GM18505 (cell line): ENCODE data around the gene C19orf12.

Experiments
- ATAC-seq: cut with Tn5 transposase; IDR thresholded peaks from one replicate; pipeline ENCODE4 v1.9.1; 2021; ENCODE audit not compliant: unreplicated experiment
- POLR2A ChIP-seq: IDR thresholded peaks from 4 replicates; pipeline ENCODE4 v1.6.1; 2011; ENCODE audit warnings: borderline replicate concordance; ENCODE audit not compliant: insufficient read depth, insufficient read length; ENCODE audit errors: extremely low read depth

C19orf12 gene

DNA sequence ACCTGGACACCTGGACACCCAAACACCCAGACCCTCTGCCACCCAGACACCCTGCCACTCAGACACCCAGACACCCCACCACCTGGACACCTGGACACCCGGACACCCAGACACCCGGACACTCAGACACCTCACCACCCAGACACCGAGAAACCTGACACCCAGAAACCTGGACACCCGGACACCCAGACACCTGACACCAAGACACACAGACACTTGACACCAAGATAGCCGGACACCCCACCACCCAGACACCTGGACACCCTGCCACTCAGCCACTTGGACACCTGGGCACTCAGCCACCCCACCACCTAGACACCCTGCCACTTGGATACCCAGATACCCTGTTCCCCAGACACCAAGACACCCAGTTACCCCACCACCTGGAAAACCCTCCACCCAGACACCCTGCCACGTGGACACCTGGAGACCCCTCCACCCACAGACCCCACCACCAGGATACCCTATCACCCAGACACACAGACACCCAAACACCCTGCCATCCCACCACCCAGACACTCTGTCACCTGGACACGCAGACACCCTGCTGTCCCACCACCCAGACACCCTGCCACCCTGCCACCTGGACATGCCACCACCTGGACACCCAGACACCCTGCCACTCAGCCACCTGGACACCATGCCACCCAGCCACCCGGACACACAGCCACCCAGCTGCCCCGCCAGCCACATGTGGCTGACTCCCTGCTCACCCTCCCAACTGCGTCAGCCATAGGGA lies 17.4 kb downstream of the C19orf12 start:
- no peak for TF ChIP-seq POLR2A
- no peak for ATAC-seq

GRCh38 chr19:29696565-29696846 lies 18.6 kb downstream of the C19orf12 start:
- ATAC-seq = no peak
- no peak for TF ChIP-seq POLR2A

DNA sequence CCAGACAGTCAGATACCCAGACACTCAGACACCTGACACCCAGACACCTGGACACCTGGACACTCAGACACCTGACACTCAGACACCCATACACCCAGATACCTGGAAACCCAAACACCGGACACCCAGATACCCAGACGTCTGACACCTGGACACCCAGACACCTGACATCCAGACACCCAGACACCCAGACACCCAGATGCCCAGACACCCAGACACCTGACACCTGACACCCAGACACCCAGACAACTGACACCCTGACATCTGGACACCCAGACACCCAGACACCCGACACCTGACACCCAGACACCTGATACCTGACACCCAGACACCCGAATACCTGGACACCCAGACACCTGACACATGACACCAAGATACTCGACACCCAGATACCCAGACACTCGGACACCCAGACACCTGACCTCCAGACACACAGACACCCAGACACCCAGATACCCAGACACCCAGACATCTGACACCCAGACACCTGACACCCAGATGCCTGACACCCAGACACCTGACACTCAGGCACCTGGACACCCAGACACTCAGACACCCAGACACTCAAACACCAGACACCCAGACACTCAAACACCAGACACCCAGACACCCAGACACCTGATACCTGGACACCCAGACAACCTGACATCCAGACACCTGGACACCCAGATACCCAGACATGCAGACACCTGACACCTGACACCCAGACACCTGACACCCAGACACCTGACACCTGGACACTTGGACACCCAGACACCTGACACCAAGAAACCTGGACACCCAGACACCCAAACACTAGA lies 19.1 kb downstream of the C19orf12 start:
- no peak for TF ChIP-seq POLR2A
- no peak for ATAC-seq

- TF ChIP-seq POLR2A = no peak
- ATAC-seq = peak; percentile 87
Measured at GRCh38 chr19:29694669-29695627, 20.1 kb downstream of the C19orf12 start.

DNA sequence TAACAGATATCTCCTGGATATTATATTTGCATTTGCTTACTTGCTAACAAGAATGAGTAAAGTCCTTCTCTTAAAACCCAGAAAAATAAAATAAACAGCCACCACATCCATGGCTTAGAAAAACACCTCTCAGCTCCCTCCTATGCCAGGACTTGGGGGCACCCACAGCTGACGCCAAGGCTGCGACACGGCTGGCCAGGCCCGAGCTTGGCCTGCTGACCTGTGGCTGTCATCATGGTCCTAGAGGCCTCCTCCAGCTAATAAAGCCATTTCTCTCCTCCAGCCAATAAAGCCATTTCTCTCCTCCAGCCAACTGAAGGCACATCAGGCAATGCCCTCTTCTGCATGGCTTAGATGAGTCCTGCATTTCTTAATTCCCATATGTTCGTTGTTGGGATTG lies 20.9 kb downstream of the C19orf12 start:
- ATAC-seq = no peak
- no peak for TF ChIP-seq POLR2A

DNA sequence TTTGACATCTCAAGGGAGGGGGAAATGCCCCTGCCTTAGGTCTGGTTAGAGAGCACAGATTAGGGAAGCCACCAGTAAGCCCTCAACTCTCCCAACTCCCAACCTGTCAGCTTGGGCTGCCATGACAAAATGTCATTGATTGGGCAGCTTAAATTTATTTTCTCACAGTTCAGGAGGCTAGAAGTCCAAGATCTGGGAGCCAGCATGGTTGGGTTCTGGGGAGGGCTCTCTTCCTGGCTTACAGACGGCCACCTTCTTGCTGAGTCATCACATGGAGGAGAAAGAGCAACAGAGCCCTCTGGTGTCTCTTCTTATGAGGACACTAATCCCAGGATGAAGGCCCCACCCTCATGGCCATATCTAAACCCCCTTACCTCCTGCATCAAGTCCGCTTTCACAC lies 24.2 kb downstream of the C19orf12 start:
- no peak for ATAC-seq

GRCh38 chr19:29687897-29688728 lies 26.9 kb downstream of the C19orf12 start:
- no peak for TF ChIP-seq POLR2A
- ATAC-seq = no peak

More for the DNA sequence above, 24.2 kb downstream of the C19orf12 start:
- TF ChIP-seq POLR2A = no peak

DNA sequence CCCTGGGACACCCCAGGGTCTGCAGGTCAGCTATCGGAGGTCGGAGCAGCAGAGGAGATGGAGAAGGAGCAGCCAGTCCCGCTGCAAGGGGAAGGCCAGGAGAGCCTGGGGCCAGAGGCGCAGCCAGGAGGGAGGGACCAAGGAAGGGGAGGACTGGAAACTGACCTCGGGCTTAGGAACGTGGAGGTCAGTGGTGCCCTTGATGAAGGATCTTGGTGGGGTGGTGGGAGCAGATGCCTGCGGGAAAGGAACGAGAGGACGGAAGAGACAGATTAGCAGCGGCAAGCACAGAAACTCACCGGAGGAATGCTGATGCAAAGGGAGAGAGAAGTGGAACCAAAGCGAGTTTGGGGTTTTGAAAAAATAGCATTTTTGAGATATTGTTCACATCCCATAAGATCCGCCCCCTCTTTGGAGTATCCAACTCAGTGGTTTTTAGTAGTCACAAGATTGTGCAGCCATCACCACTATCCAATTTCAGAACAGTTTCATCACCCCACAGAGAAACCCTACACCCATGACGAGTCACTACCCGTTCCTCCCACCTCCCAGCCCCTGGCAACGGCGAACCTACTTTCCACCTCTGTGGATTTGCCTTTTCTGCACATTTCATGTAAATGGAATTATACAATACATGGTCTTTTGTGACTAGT lies 27.7 kb downstream of the C19orf12 start:
- no peak for TF ChIP-seq POLR2A
- no peak for ATAC-seq

DNA sequence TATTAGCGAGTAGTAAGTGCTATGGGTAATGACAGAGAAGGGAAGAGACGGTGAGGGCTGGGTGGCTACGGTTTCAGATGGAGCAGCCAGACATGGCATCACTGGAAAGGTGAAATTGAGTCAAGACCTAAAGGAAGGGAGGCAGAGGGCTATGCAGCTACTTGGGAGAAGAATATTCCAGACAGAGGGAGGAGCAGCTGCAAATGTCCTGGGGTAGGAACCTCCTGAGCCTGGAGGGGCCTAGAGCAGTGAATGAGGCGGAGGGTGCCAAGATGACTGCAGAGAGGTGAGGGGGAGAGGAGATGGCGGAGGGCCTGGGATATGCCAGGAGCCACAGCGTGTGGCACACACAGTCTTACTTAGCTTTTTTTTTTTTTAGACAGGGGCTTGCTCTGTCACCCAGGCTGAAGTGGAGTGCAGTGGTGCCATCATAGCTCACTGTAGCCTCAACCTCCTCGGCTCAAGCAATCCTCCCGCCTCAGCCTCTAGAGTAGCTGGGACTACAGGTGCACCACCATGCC lies 28.7 kb downstream of the C19orf12 start:
- no peak for ATAC-seq
- no peak for TF ChIP-seq POLR2A

GRCh38 chr19:29685326-29685725 lies 29.7 kb downstream of the C19orf12 start:
- no peak for TF ChIP-seq POLR2A

DNA sequence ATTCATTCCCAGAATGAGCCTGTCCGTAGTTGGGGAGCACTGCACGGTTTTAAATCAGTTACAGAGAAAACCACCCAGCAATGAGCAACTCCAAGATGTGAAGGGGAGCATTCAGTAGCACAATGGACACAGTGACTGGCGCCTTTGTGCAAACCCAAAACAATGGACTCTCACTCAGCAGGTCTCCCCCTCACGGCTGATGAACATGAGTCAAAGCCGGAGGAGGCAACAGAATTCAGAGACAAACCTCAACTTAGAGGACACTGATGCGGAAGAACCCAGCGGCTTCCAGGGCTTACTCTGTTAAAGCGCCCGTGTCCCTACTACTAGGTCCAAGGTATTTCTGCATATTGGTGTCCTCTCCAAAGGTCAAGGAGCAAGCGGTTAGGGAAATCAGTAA lies 32.1 kb downstream of the C19orf12 start:
- TF ChIP-seq POLR2A = no peak
- ATAC-seq = no peak

More at GRCh38 chr19:29685326-29685725, 29.7 kb downstream of the C19orf12 start:
- no peak for ATAC-seq

- ATAC-seq = no peak
- no peak for TF ChIP-seq POLR2A
Measured at GRCh38 chr19:29682236-29682895, 32.7 kb downstream of the C19orf12 start.
